Measurements from ENCODE around the gene MGLL. TPM values are rescaled to one million over a fixed set of nuclear protein-coding genes. Genes with fewer than 3 reads are reported as not detected.

MGLL gene
- total and polyA plus RNA-seq, 10 donors: 11.0 to 134 (median 80.7) TPM

DNA sequence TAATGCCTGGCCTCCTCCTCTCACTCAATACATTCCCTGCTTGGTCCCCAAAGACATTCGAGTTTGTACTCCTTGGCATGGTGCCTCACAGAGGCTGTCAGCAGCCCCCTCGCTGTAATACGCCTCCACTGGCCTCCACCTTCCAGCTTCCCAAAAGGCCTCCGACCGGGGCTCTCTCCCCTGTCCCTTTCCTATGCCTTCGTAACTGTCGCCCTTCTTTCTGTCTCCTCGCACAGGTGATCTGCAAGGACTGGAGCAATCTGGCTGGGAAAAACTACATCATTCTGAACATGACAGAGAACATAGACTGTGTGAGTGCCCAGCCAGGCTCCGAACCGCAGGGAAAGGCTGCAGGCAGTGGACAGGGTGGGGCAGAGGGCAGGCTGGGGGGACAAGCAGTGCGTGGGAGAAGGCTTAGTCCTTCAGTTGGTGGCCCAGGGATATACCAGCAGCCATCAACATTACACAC, 160.3 kb downstream of the MGLL start:
- Histone ChIP-seq H3K9me3 (no peaks in the 10 kb centered on the region), H3K36me3 (no peaks in the 10 kb centered on the region), H3K4me1 (no peaks in the 10 kb centered on the region), H3K27ac (no peak overlapping the region), H3K4me3 (no peak overlapping the region), H3K27me3 (replicated peaks in 1 of 7) (no peaks in the 10 kb centered on the region)
- TF ChIP-seq CTCF (IDR thresholded peaks at IDR 0.05 in 8 of 11, conservative IDR thresholded peaks at IDR 0.05 in 3 of 11) (no peak), POLR2A (IDR thresholded peaks at IDR 0.05) (no peak), POLR2AphosphoS5 (IDR thresholded peaks at IDR 0.05) (no peak)
- 90 to 93% (median 92%) methylated on average over 11 of the region's 11 CpGs for WGBS, 5 donors
- DNase-seq: no peak
- intact Hi-C loops (cut with DNase I; ENCODE audit: low total_unique reads): no loop called here

DNA sequence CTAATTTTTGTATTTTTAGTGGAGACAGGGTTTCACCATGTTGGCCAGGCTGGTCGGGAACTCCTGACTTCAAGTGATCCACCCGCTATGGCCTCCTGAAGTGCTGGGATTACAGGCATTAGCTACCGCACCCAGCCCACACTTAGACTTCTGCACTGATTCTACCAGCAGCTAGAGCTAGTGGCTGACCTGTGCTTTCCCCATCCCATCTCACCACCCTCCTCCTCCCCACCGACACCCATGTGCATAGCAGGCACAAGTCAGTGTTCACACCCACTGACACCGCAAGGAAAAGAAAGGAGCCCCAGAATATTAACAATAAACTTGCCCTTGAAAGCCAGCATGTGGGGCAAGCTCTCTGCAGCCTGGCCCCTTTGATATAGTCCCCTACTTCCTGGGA, 160.7 kb downstream of the MGLL start:
- intact Hi-C loops (cut with DNase I; ENCODE audit: low total_unique reads): no loop called here
- H3K27ac ChIP-seq: no peak overlapping the region
- TF ChIP-seq CTCF (IDR thresholded peaks at IDR 0.05 in 8 of 11, conservative IDR thresholded peaks at IDR 0.05 in 3 of 11) (no peak), POLR2A (IDR thresholded peaks at IDR 0.05) (no peak), POLR2AphosphoS5 (IDR thresholded peaks at IDR 0.05) (no peak)
- no peaks in the 10 kb centered on the region for H3K9me3 ChIP-seq
- DNase-seq: no peak
- no peaks in the 10 kb centered on the region for H3K36me3 ChIP-seq
- H3K27me3 ChIP-seq (replicated peaks in 1 of 7): no peaks in the 10 kb centered on the region
- no peak overlapping the region for H3K4me3 ChIP-seq
- no peaks in the 10 kb centered on the region for H3K4me1 ChIP-seq
- 94 to 99% (median 98%) methylated on average over 5 of the region's 5 CpGs for WGBS, 5 donors

DNA sequence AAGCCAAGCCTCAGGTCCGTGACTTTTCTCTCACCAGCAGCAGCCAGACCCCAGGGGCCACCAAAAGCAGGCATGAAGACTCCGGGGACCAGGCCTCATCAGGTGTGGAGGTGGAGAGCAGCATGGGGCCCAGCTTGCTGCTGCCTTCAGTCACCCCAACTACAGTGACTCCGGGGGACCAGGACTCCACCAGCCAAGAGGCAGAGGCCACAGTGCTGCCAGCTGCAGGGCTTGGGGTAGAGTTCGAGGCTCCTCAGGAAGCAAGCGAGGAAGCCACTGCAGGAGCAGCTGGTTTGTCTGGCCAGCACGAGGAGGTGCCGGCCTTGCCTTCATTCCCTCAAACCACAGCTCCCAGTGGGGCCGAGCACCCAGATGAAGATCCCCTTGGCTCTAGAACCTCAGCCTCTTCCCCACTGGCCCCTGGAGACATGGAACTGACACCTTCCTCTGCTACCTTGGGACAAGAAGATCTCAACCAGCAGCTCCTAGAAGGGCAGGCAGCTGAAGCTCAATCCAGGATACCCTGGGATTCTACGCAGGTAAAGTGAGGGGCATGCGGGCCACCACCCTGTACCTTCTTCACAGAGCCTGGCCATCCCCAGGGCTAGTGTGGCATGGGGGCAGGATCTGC, 161.6 kb downstream of the MGLL start:
- WGBS, 5 donors: 91 to 92% (median 91%) methylated on average over 3 to 10 of the region's 10 CpGs
- DNase-seq: no peak
- Histone ChIP-seq H3K4me3 (no peak overlapping the region), H3K36me3 (no peaks in the 10 kb centered on the region), H3K27me3 (replicated peaks in 1 of 7) (no peaks in the 10 kb centered on the region), H3K27ac (no peak overlapping the region), H3K9me3 (no peaks in the 10 kb centered on the region), H3K4me1 (no peaks in the 10 kb centered on the region)
- TF ChIP-seq CTCF (IDR thresholded peaks at IDR 0.05 in 8 of 11, conservative IDR thresholded peaks at IDR 0.05 in 3 of 11) (no peak), POLR2A (IDR thresholded peaks at IDR 0.05) (no peak), POLR2AphosphoS5 (IDR thresholded peaks at IDR 0.05) (no peak)
- intact Hi-C loops (cut with DNase I; ENCODE audit: low total_unique reads): no loop called here

DNA sequence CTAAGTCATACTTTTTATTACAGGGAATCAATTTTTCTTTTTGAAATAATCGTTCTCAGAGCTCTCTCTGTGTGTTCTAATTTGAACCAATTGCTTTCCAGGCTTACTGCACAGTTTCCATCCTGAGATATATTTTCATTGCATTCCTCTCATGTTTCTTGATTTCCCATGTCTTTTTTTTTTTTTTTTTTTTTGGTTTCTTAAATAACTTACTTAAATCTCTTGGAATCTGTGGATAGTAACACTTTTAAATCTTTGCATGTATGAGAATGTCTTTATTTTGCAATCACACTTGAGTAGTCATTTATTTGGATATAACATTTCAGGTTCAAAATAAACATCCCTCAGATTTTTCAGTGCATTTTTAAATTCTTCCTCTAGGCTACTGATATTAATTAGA, 164.1 kb downstream of the MGLL start:
- TF ChIP-seq POLR2A (IDR thresholded peaks at IDR 0.05) (no peak), POLR2AphosphoS5 (IDR thresholded peaks at IDR 0.05) (no peak), CTCF (IDR thresholded peaks at IDR 0.05 in 8 of 11, conservative IDR thresholded peaks at IDR 0.05 in 3 of 11) (no peak)
- no peak for DNase-seq
- H3K27ac ChIP-seq: no peak overlapping the region
- no peak overlapping the region for H3K4me3 ChIP-seq
- WGBS, 5 donors: 67 to 80% (median 74%) methylated on average over 1 of the region's 1 CpG
- H3K36me3 ChIP-seq: no peaks in the 10 kb centered on the region
- intact Hi-C loops (cut with DNase I; ENCODE audit: low total_unique reads): loop anchor here (10.0 kb wide), 1 partner anchor 177 kb away; no protein-coding TSS in a partner anchor
- H3K27me3 ChIP-seq (replicated peaks in 1 of 7): no peaks in the 10 kb centered on the region
- H3K4me1 ChIP-seq: no peaks in the 10 kb centered on the region
- no peaks in the 10 kb centered on the region for H3K9me3 ChIP-seq
